Brain microvascular endothelial cell (primary cell): ENCODE results near the gene POLR3GL.

ENCODE experiments used
- DNase-seq: peaks from one replicate; pipeline ENCODE4 v3.0.0-alpha.2; 2020
- H3K27ac ChIP-seq: fragments of 250-450 bp; sonication (Bioruptor Pico); 2 replicates; pipeline ENCODE4 v1.5.1; 2020; ENCODE audit warnings: mild to moderate bottlenecking, moderate library complexity
- H3K27me3 ChIP-seq: fragments of 250-450 bp; sonication (Bioruptor Pico); replicated peaks from 2 replicates; pipeline ENCODE4 v1.5.1; 2020; ENCODE audit warnings: mild to moderate bottlenecking
- H3K36me3 ChIP-seq: fragments of 250-450 bp; sonication (Bioruptor Pico); replicated peaks from 2 replicates; pipeline ENCODE4 v1.5.1; 2020; ENCODE audit warnings: mild to moderate bottlenecking
- H3K4me3 ChIP-seq: 2 replicates; pipeline ENCODE4 v1.5.1; 2011; ENCODE audit warnings: low read depth, mild to moderate bottlenecking, control low read depth, low read length, moderate library complexity
- CTCF ChIP-seq: IDR thresholded peaks from 2 replicates; pipeline ENCODE4 v1.5.1; 2011; ENCODE audit warnings: low read depth, mild to moderate bottlenecking, moderate library complexity, low read length, control low read depth, inconsistent platforms; ENCODE audit errors: missing control alignments
- in situ Hi-C: cut with HindIII; loops from 2 replicates; pipeline ENCODE4 v1.10.0; 2017; ENCODE audit warnings: low sequenced_read_pairs, low pct_ligation_motif_present

POLR3GL gene

GRCh38 chr1:145977486-145978470 is 13.3 kb downstream of the POLR3GL start:
- peak; percentile 89 for TF ChIP-seq CTCF
- in situ Hi-C loops, result no loop called here
- Histone ChIP-seq H3K27me3 (no peaks in the 10 kb centered on the region), H3K36me3 (no peaks in the 10 kb centered on the region), H3K27ac (peak overlapping the region; percentile 90), H3K4me3 (no peak overlapping the region)
- peak; percentile 68 for DNase-seq

GRCh38 chr1:145978471-145978853 is 14.0 kb downstream of the POLR3GL start:
- Histone ChIP-seq H3K27me3 (no peaks in the 10 kb centered on the region), H3K4me3 (no peak overlapping the region), H3K36me3 (no peaks in the 10 kb centered on the region), H3K27ac (peak overlapping the region; percentile 90)
- DNase-seq, result no peak
- in situ Hi-C loops, result no loop called here
- TF ChIP-seq CTCF, result no peak

GRCh38 chr1:145978854-145979745 is 14.6 kb downstream of the POLR3GL start:
- peak; percentile 64 for TF ChIP-seq CTCF
- in situ Hi-C loops, result no loop called here
- H3K27me3 ChIP-seq, result no peaks in the 10 kb centered on the region
- H3K4me3 ChIP-seq, result no peak overlapping the region
- H3K36me3 ChIP-seq, result no peaks in the 10 kb centered on the region
- DNase-seq, result peak; percentile 100
- peak overlapping the region; percentile 90 for H3K27ac ChIP-seq

GRCh38 chr1:145979746-145980456 is 15.4 kb downstream of the POLR3GL start:
- H3K27ac ChIP-seq, result peak overlapping the region; percentile 77
- no peak for TF ChIP-seq CTCF
- no peak for DNase-seq
- no peak overlapping the region for H3K4me3 ChIP-seq
- no peaks in the 10 kb centered on the region for H3K27me3 ChIP-seq
- no peaks in the 10 kb centered on the region for H3K36me3 ChIP-seq
- in situ Hi-C loops, result no loop called here

GRCh38 chr1:145980457-145980994 is 16.0 kb downstream of the POLR3GL start:
- no peaks in the 10 kb centered on the region for H3K36me3 ChIP-seq
- H3K27me3 ChIP-seq, result no peaks in the 10 kb centered on the region
- TF ChIP-seq CTCF, result no peak
- H3K4me3 ChIP-seq, result no peak overlapping the region
- peak overlapping the region; percentile 77 for H3K27ac ChIP-seq
- in situ Hi-C loops, result no loop called here
- no peak for DNase-seq
